HepG2 (cell line): ENCODE measurements around the gene CRIM1. TPM values are rescaled to one million over a fixed set of nuclear protein-coding genes. Genes with fewer than 3 reads are reported as not detected.

Experiments used
- ATAC-seq: fragments of 200-7000 bp; cut with Tn5 transposase; 3 replicates; pipeline ENCODE4 v1.9.1; 2020; ENCODE audit warnings: mild to moderate bottlenecking, moderate library complexity
- BruUV-seq: library from RNA; stranded (reverse); fragments of 400-500 nt; replicated peaks from 2 replicates; lab custom pipeline; 2021; lab: Mats Ljungman, UMichigan
- CTCF ChIA-PET: fragments of 300-600 bp; formaldehyde crosslinking; extraction: SDS; loops from one replicate; lab custom pipeline; 2021; ENCODE audit warnings: low total read pairs, inconsistent platforms, low intra/inter-chr PET ratio; lab: Yijun Ruan, JAX
- POLR2A ChIA-PET: fragments of 350-600 bp; sonication (Branson Sonifier 250); formaldehyde crosslinking; loops from one replicate; lab custom pipeline; 2020; ENCODE audit warnings: antibody characterized with exemption, inconsistent platforms; lab: Yijun Ruan, JAX
- DNase-seq: peaks from one replicate; pipeline ENCODE4 v3.0.0-alpha.2; 2015; ENCODE audit warnings: low spot score
- FAIRE-seq: peaks from 3 replicates; lab custom pipeline; 2011; peaks lifted over from hg19 to GRCh38; lab: Jason Lieb, UNC
- H2AFZ ChIP-seq: one replicate; pipeline ENCODE4 v1.6.1; 2011; ENCODE audit warnings: low read length, inconsistent platforms
- H3K27ac ChIP-seq: fragments of 300-600 bp; 3 replicates; pipeline ENCODE4 v1.8.0; 2011; ENCODE audit warnings: mixed run types, mild to moderate bottlenecking, mixed read lengths, low read length, inconsistent platforms; ENCODE audit not compliant: insufficient read depth; ENCODE audit errors: extremely low read length
- H3K27me3 ChIP-seq, 2 experiments: fragments of 200-600 bp in 1 of 2; 2 replicates in 1 of 2; 3 replicates in 1 of 2; pipeline versions ENCODE4 v1.6.0 to v1.8.0; 2011; ENCODE audit warnings: low read length in 2 of 2, mild to moderate bottlenecking in 2 of 2, moderate library complexity in 2 of 2, inconsistent platforms in 1 of 2; ENCODE audit not compliant: insufficient read depth in 2 of 2, control insufficient read depth in 1 of 2
- H3K36me3 ChIP-seq, 2 experiments: fragments of 200-600 bp in 1 of 2; replicated peaks in 1 of 2; 2 replicates in 1 of 2; 3 replicates in 1 of 2; pipeline versions ENCODE4 v1.5.1 to v1.8.0; 2011; ENCODE audit warnings: low read length in 2 of 2, inconsistent platforms in 1 of 2; ENCODE audit not compliant: insufficient read depth in 2 of 2, control insufficient read depth in 1 of 2
- H3K4me1 ChIP-seq: 2 replicates; pipeline ENCODE4 v1.5.1; 2012; ENCODE audit warnings: low read length, inconsistent platforms; ENCODE audit not compliant: insufficient read depth
- H3K4me2 ChIP-seq: 2 replicates; pipeline ENCODE4 v1.6.0; 2011; ENCODE audit warnings: low read depth, low read length, inconsistent platforms
- H3K4me3 ChIP-seq, 3 experiments: fragments of 200-600 bp in 1 of 3; sonication (generic), shearing (Covaris generic) in 1 of 3; replicated peaks in 1 of 3; 2 replicates each; pipeline ENCODE4 v1.5.1; 2011 to 2016; ENCODE audit warnings: low read length in 3 of 3, inconsistent platforms in 2 of 3, low read depth in 2 of 3, mild to moderate bottlenecking in 2 of 3, control low read depth in 1 of 3, mixed read lengths in 1 of 3; ENCODE audit not compliant: insufficient read depth in 1 of 3
- H3K79me2 ChIP-seq: one replicate; pipeline ENCODE4 v1.6.1; 2011; ENCODE audit warnings: low read length, inconsistent platforms; ENCODE audit not compliant: insufficient read depth
- H3K9ac ChIP-seq: 2 replicates; pipeline ENCODE4 v1.6.0; 2011; ENCODE audit warnings: mild to moderate bottlenecking, low read depth, low read length, inconsistent platforms; ENCODE audit not compliant: insufficient read depth
- H3K9me3 ChIP-seq: 2 replicates; pipeline ENCODE4 v1.5.1; 2012; ENCODE audit warnings: mild to moderate bottlenecking, low read length
- H4K20me1 ChIP-seq: 2 replicates; pipeline ENCODE4 v1.6.0; 2011; ENCODE audit warnings: inconsistent platforms, mild to moderate bottlenecking, low read length, moderate library complexity; ENCODE audit not compliant: insufficient read depth
- HOXA9 ChIP-seq: sonication (generic); formaldehyde crosslinking; IDR thresholded peaks from 2 replicates; pipeline ENCODE4 v1.8.1; 2022; ENCODE audit warnings: missing genetic modification reagents, mild to moderate bottlenecking, moderate library complexity, borderline replicate concordance
- MXD4 ChIP-seq: IDR thresholded peaks from 2 replicates; pipeline ENCODE4 v1.6.1; 2016; ENCODE audit warnings: mild to moderate bottlenecking, missing biosample characterization, missing genetic modification reagents
- RELA ChIP-seq: sonication (generic); formaldehyde crosslinking; IDR thresholded peaks from 2 replicates; pipeline ENCODE4 v1.4.0; 2020; ENCODE audit warnings: missing genetic modification reagents
- RNF2 ChIP-seq: fragments of 450-650 bp; conservative IDR thresholded peaks from 2 replicates; pipeline ENCODE4 v1.6.1; 2016; ENCODE audit warnings: low read depth
- SNAPC4 ChIP-seq: sonication (generic); formaldehyde crosslinking; IDR thresholded peaks from 2 replicates; pipeline ENCODE4 v1.4.0; 2020; ENCODE audit warnings: mild to moderate bottlenecking, missing genetic modification reagents
- ZFY ChIP-seq: sonication (generic); formaldehyde crosslinking; IDR thresholded peaks from 2 replicates; pipeline ENCODE4 v1.4.0; 2020; ENCODE audit warnings: missing genetic modification reagents
- ZKSCAN1 ChIP-seq: fragments of 150-350 bp; IDR thresholded peaks from 2 replicates; pipeline ENCODE4 v1.6.1; 2014; ENCODE audit warnings: low read length
- ZNF567 ChIP-seq: sonication (generic); formaldehyde crosslinking; IDR thresholded peaks from 2 replicates; pipeline ENCODE4 v1.8.1; 2023; ENCODE audit warnings: mild to moderate bottlenecking, missing genetic modification reagents, borderline replicate concordance
- ZNF629 ChIP-seq: sonication (generic); formaldehyde crosslinking; conservative IDR thresholded peaks from 2 replicates; pipeline ENCODE4 v1.5.0; 2020; ENCODE audit warnings: missing genetic modification reagents
- ZNF776 ChIP-seq: sonication (generic); formaldehyde crosslinking; IDR thresholded peaks from 2 replicates; pipeline ENCODE4 v1.4.0; 2020; ENCODE audit warnings: mild to moderate bottlenecking, missing genetic modification reagents
- whole genome bisulfite sequencing: methylation state at CpG from one replicate; pipeline ENCODE4 v1.1.6; 2017; ENCODE audit warnings: low lambda C conversion rate; 5-methylcytosine and 5-hydroxymethylcytosine counted together
- in situ Hi-C: cut with HindIII; loops from 2 replicates; pipeline ENCODE4 v1.10.0; 2017; ENCODE audit warnings: low pct_unique_long_range_greater_than_20kb; ENCODE audit not compliant: extremely low pct_ligation_motif_present
- intact Hi-C: fragments of 100-400 bp; cut with micrococcal nuclease; formaldehyde crosslinking; loops from one replicate; pipeline ENCODE4 v1.10.0; 2022; ENCODE audit not compliant: unreplicated experiment
- polyA plus RNA-seq, 8 experiments: library from polyadenylated mRNA; depleted of rRNA in 3 of 8; stranded (reverse) in 7 of 8; unstranded in 1 of 8; fragments of >200 nt; fragmentation: Illumina TruSeq in 4 of 8; extraction: Trizol in 4 of 8; gene quantifications; 2 replicates each; pipeline versions ENCODE4 v1.2.1 to v1.2.3, GENCODE V29; 2011 to 2016; ENCODE audit warnings: low read depth in 4 of 8, missing spikeins in 1 of 8, mixed read lengths in 1 of 8; ENCODE audit not compliant: insufficient read depth in 1 of 8
- total RNA-seq, 5 experiments: library from RNA; depleted of rRNA; stranded (reverse); fragments of >200 nt; fragmentation: Illumina TruSeq; extraction: Trizol; gene quantifications; 2 replicates each; pipeline ENCODE4 v1.2.3, GENCODE V29; 2016; ENCODE audit warnings: low read depth in 1 of 5
- TF ChIP-seq, protein P1 (sequence below): sonication (generic); formaldehyde crosslinking; conservative IDR thresholded peaks from 2 replicates; pipeline ENCODE4 v1.8.1; 2023; ENCODE audit warnings: missing genetic modification reagents
- TF ChIP-seq, protein P2 (sequence below): sonication (generic); formaldehyde crosslinking; IDR thresholded peaks from 2 replicates; pipeline ENCODE4 v1.4.0; 2020; ENCODE audit warnings: missing genetic modification reagents

The CRIM1 gene
- total and polyA plus RNA-seq, 2 of the 13 experiments (the other 11 are each of a cell fraction or from before 2014, with no cell fraction given): 39.1 to 69.9 TPM

- in situ Hi-C loops: no loop called here
- 96% methylated on average over 5 of the region's 5 CpGs for WGBS
- BruUV-seq: no TSS peak
- TF ChIP-seq, protein P1, sequence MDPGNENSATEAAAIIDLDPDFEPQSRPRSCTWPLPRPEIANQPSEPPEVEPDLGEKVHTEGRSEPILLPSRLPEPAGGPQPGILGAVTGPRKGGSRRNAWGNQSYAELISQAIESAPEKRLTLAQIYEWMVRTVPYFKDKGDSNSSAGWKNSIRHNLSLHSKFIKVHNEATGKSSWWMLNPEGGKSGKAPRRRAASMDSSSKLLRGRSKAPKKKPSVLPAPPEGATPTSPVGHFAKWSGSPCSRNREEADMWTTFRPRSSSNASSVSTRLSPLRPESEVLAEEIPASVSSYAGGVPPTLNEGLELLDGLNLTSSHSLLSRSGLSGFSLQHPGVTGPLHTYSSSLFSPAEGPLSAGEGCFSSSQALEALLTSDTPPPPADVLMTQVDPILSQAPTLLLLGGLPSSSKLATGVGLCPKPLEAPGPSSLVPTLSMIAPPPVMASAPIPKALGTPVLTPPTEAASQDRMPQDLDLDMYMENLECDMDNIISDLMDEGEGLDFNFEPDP: no peak
- H3K4me2 ChIP-seq: no peak overlapping the region
- CTCF ChIA-PET: no interaction called here
- no peak for DNase-seq
- H3K27me3 ChIP-seq: no peaks in the 10 kb centered on the region
- H3K9ac ChIP-seq: no peak overlapping the region
- no peak overlapping the region for H2AFZ ChIP-seq
- ATAC-seq: no peak
- H3K4me3 ChIP-seq: no peak overlapping the region
- H3K27ac ChIP-seq: no peak overlapping the region
- H3K9me3 ChIP-seq: peaks cover 7% of the 10 kb centered on the region
- intact Hi-C loops: no loop called here
- H3K4me1 ChIP-seq: peaks cover 36% of the 10 kb centered on the region
- POLR2A ChIA-PET: no interaction called here
- H4K20me1 ChIP-seq: no peaks in the 10 kb centered on the region
- H3K79me2 ChIP-seq: no peaks in the 10 kb centered on the region
- H3K36me3 ChIP-seq: peaks cover 47 to 87% of the 10 kb centered on the region in 2 experiments
- FAIRE-seq: no peak
Observed at GRCh38 chr2:36480028-36480427, 124.5 kb downstream of the CRIM1 start.

- intact Hi-C loops: no loop called here
- peaks cover 46 to 90% of the 10 kb centered on the region in 2 experiments for H3K36me3 ChIP-seq
- H3K9ac ChIP-seq: no peak overlapping the region
- in situ Hi-C loops: no loop called here
- H4K20me1 ChIP-seq: no peaks in the 10 kb centered on the region
- H3K4me3 ChIP-seq: no peak overlapping the region
- no peak for DNase-seq
- 97% methylated on average over 2 of the region's 2 CpGs for WGBS
- H3K4me1 ChIP-seq: peaks cover 42% of the 10 kb centered on the region
- H3K4me2 ChIP-seq: no peak overlapping the region
- no peak for FAIRE-seq
- ChIA-PET CTCF (no interaction called here), POLR2A (no interaction called here)
- no peak overlapping the region for H3K27ac ChIP-seq
- no peaks in the 10 kb centered on the region for H3K79me2 ChIP-seq
- no peak for ATAC-seq
- H2AFZ ChIP-seq: no peak overlapping the region
- no TSS peak for BruUV-seq
- no peaks in the 10 kb centered on the region for H3K27me3 ChIP-seq
- peaks cover under 1% of the 10 kb centered on the region for H3K9me3 ChIP-seq
- TF ChIP-seq RELA (no peak), RNF2 (no peak), ZKSCAN1 (no peak), MXD4 (CRISPR knock-in tag) (no peak), HOXA9 (CRISPR knock-in tag) (no peak), ZNF776 (CRISPR knock-in tag) (no peak), ZNF567 (CRISPR knock-in tag) (no peak), SNAPC4 (no peak), ZFY (no peak), ZNF629 (CRISPR knock-in tag) (no peak)
- TF ChIP-seq, protein P2, sequence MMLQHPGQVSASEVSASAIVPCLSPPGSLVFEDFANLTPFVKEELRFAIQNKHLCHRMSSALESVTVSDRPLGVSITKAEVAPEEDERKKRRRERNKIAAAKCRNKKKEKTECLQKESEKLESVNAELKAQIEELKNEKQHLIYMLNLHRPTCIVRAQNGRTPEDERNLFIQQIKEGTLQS (CRISPR knock-in tag): no peak
Observed at GRCh38 chr2:36480636-36481035, 125.1 kb downstream of the CRIM1 start.
